Vagina (tissue), 2 donors: ENCODE measurements around the gene RPTOR. TPM values are rescaled to one million over a fixed set of nuclear protein-coding genes. Genes with fewer than 3 reads are reported as not detected.

ENCODE experiments used
- DNase-seq, 2 donors: peaks; one replicate each; pipeline ENCODE4 v3.0.0-alpha.2; 2017; ENCODE audit errors: extremely low spot score in 2 of 2
- H3K27ac ChIP-seq: fragments of 200-600 bp; sonication (generic); one replicate; pipeline ENCODE4 v1.5.1; 2019
- H3K27me3 ChIP-seq: fragments of 200-600 bp; sonication (generic); one replicate; pipeline ENCODE4 v1.5.1; 2019
- H3K36me3 ChIP-seq, 2 donors: fragments of 200-600 bp; sonication (generic); one replicate each; pipeline ENCODE4 v1.5.1; 2017 to 2019
- H3K4me1 ChIP-seq: fragments of 200-600 bp; sonication (generic); one replicate; pipeline ENCODE4 v1.5.1; 2019
- H3K4me3 ChIP-seq, 2 donors: fragments of 200-600 bp; sonication (generic); 1 replicate in 1 of 2; 2 replicates in 1 of 2; pipeline ENCODE4 v1.5.1; 2016 to 2019
- H3K9me3 ChIP-seq: fragments of 200-600 bp; sonication (generic); one replicate; pipeline ENCODE4 v1.5.1; 2019
- CTCF ChIP-seq, 3 experiments: fragments of 450-650 bp in 2 of 3; fragments of 200-600 bp in 1 of 3; sonication (generic) in 1 of 3; IDR thresholded peaks; one replicate each; pipeline ENCODE4 v1.5.1; 2017 to 2019; ENCODE audit warnings: antibody characterized with exemption in 3 of 3, mild to moderate bottlenecking in 2 of 3, moderate library complexity in 2 of 3
- POLR2A ChIP-seq, 2 donors: fragments of 450-650 bp; IDR thresholded peaks; one replicate each; pipeline ENCODE4 v1.6.1; 2017; ENCODE audit warnings: antibody characterized with exemption in 2 of 2, mild to moderate bottlenecking in 2 of 2, moderate library complexity in 2 of 2
- POLR2AphosphoS5 ChIP-seq, 2 donors: sonication (generic); formaldehyde crosslinking; IDR thresholded peaks; one replicate each; pipeline ENCODE4 v1.9.0; 2017; ENCODE audit warnings: antibody characterized with exemption in 2 of 2, mild to moderate bottlenecking in 2 of 2, low read depth in 1 of 2; ENCODE audit not compliant: insufficient read depth in 1 of 2
- intact Hi-C: fragments of 100-400 bp; cut with DNase I; formaldehyde crosslinking; loops from one replicate; pipeline ENCODE4 v1.15.1; 2023
- total RNA-seq: library from RNA; depleted of rRNA; stranded (reverse); fragments of >200 nt; gene quantifications from one replicate; pipeline ENCODE4 v1.2.3, GENCODE V29; 2016

RPTOR gene
- total RNA-seq, 1 donor from 2014 or later: 38.3 TPM

- peaks cover 8% of the 10 kb centered on the region for H3K4me1 ChIP-seq
- DNase-seq: no peak
- H3K27ac ChIP-seq: no peak overlapping the region
- no peaks in the 10 kb centered on the region for H3K36me3 ChIP-seq
- H3K27me3 ChIP-seq: no peaks in the 10 kb centered on the region
- no peaks in the 10 kb centered on the region for H3K9me3 ChIP-seq
- no peak overlapping the region for H3K4me3 ChIP-seq
- TF ChIP-seq POLR2A (IDR thresholded peaks at IDR 0.05) (no peak), CTCF (IDR thresholded peaks at IDR 0.05) (no peak), POLR2AphosphoS5 (IDR thresholded peaks at IDR 0.05; ENCODE audit: insufficient read depth in 1 of 2, low read depth in 1 of 2) (no peak)
- intact Hi-C loops: no loop called here
These were observed 86.8 kb downstream of the RPTOR start for GRCh38 chr17:80631142-80632045.

- H3K4me3 ChIP-seq: no peak overlapping the region
- no peak for DNase-seq
- no peaks in the 10 kb centered on the region for H3K9me3 ChIP-seq
- H3K4me1 ChIP-seq: peaks cover 8% of the 10 kb centered on the region
- intact Hi-C loops: no loop called here
- no peaks in the 10 kb centered on the region for H3K27me3 ChIP-seq
- TF ChIP-seq POLR2A (IDR thresholded peaks at IDR 0.05) (no peak), POLR2AphosphoS5 (IDR thresholded peaks at IDR 0.05; ENCODE audit: insufficient read depth in 1 of 2, low read depth in 1 of 2) (no peak), CTCF (IDR thresholded peaks at IDR 0.05) (no peak)
- H3K27ac ChIP-seq: no peak overlapping the region
- H3K36me3 ChIP-seq: no peaks in the 10 kb centered on the region
These were observed 87.5 kb downstream of the RPTOR start for GRCh38 chr17:80632046-80632581.

GRCh38 chr17:80633207-80633606 is 88.6 kb downstream of the RPTOR start:
- intact Hi-C loops: no loop called here
- H3K27ac ChIP-seq: no peak overlapping the region
- no peaks in the 10 kb centered on the region for H3K27me3 ChIP-seq
- no peaks in the 10 kb centered on the region for H3K9me3 ChIP-seq
- no peak for DNase-seq
- peaks cover 8% of the 10 kb centered on the region for H3K4me1 ChIP-seq
- H3K4me3 ChIP-seq: no peak overlapping the region
- TF ChIP-seq CTCF (IDR thresholded peaks at IDR 0.05) (no peak), POLR2AphosphoS5 (IDR thresholded peaks at IDR 0.05; ENCODE audit: insufficient read depth in 1 of 2, low read depth in 1 of 2) (no peak), POLR2A (IDR thresholded peaks at IDR 0.05) (no peak)
- no peaks in the 10 kb centered on the region for H3K36me3 ChIP-seq

- DNase-seq: no peak
- TF ChIP-seq POLR2A (IDR thresholded peaks at IDR 0.05): no peak
- TF ChIP-seq POLR2AphosphoS5 (IDR thresholded peaks at IDR 0.05; ENCODE audit: insufficient read depth in 1 of 2, low read depth in 1 of 2): no peak
- no peak for TF ChIP-seq CTCF (IDR thresholded peaks at IDR 0.05)
- intact Hi-C loops: no loop called here
These were observed 89.4 kb downstream of the RPTOR start for GRCh38 chr17:80633994-80634566.

More at GRCh38 chr17:80633994-80634566, 89.4 kb downstream of the RPTOR start:
- peaks cover 8% of the 10 kb centered on the region for H3K4me1 ChIP-seq
- H3K4me3 ChIP-seq: no peak overlapping the region
- no peaks in the 10 kb centered on the region for H3K27me3 ChIP-seq
- no peaks in the 10 kb centered on the region for H3K36me3 ChIP-seq
- no peak overlapping the region for H3K27ac ChIP-seq
- H3K9me3 ChIP-seq: no peaks in the 10 kb centered on the region
